Measurements from ENCODE around the gene LRP8.

DNA sequence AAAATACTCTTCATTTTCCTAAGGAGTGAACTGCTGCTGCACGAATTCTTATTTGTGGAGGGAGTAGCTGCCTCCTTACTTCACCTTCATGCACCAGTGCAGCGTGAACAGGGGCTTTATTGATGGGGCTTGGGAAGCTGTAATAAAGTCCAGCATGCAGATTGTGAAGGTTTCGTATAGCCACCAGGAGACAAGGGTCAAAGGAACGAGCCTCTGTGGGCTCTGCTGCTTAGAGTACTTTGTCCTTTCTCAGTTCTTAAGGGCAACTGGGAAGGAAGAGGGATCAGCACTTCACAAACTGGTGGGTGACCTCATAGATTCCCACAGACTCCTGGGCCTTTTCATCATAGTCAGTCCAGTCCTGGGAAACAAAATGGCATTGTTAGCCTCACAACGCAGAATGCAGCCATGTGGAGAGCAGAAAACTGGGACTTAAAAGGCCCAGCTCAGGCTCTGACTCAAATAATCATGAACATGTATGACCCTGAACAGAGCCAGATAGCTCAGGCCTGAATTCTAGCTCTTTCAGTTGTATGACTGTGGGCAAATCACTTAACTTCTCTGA is 113.4 kb downstream of the LRP8 start:
- TF ChIP-seq, protein P1, sequence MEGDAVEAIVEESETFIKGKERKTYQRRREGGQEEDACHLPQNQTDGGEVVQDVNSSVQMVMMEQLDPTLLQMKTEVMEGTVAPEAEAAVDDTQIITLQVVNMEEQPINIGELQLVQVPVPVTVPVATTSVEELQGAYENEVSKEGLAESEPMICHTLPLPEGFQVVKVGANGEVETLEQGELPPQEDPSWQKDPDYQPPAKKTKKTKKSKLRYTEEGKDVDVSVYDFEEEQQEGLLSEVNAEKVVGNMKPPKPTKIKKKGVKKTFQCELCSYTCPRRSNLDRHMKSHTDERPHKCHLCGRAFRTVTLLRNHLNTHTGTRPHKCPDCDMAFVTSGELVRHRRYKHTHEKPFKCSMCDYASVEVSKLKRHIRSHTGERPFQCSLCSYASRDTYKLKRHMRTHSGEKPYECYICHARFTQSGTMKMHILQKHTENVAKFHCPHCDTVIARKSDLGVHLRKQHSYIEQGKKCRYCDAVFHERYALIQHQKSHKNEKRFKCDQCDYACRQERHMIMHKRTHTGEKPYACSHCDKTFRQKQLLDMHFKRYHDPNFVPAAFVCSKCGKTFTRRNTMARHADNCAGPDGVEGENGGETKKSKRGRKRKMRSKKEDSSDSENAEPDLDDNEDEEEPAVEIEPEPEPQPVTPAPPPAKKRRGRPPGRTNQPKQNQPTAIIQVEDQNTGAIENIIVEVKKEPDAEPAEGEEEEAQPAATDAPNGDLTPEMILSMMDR (conservative IDR thresholded peaks at IDR 0.05): no peak
- no peak for TF ChIP-seq ZFX (IDR thresholded peaks at IDR 0.05)
